Prostate gland (tissue), 2 donors: ENCODE data around the gene MORN3.

Source experiments
- CTCF ChIP-seq, 4 experiments: fragments of 200-600 bp in 2 of 4; fragments of 450-650 bp in 2 of 4; sonication (generic) in 2 of 4; IDR thresholded peaks; 1 replicate in 3 of 4; 2 replicates in 1 of 4; pipeline ENCODE4 v1.5.1; 2016 to 2019; ENCODE audit warnings: antibody characterized with exemption in 4 of 4, mild to moderate bottlenecking in 2 of 4, moderate library complexity in 2 of 4
- POLR2A ChIP-seq: fragments of 450-650 bp; IDR thresholded peaks from one replicate; pipeline ENCODE4 v1.6.1; 2016; ENCODE audit warnings: antibody characterized with exemption, mild to moderate bottlenecking
- POLR2AphosphoS5 ChIP-seq: sonication (generic); formaldehyde crosslinking; IDR thresholded peaks from one replicate; pipeline ENCODE4 v1.6.1; 2017; ENCODE audit warnings: antibody characterized with exemption

GRCh38 chr12:121718653-121719239 lies 49.3 kb upstream of the MORN3 start:
- no peak for TF ChIP-seq CTCF (IDR thresholded peaks at IDR 0.05)
- no peak for TF ChIP-seq POLR2AphosphoS5
- TF ChIP-seq POLR2A = no peak
